ENCODE measurements around the gene CHST10. TPM values are rescaled to one million over a fixed set of nuclear protein-coding genes. Genes with fewer than 3 reads are reported as not detected.
"Not testable (repeated sequence)": the region's sequence is repeated elsewhere in the genome, so short reads cannot be mapped to it uniquely, and the experiment has no call there.

The CHST10 gene, protein sequence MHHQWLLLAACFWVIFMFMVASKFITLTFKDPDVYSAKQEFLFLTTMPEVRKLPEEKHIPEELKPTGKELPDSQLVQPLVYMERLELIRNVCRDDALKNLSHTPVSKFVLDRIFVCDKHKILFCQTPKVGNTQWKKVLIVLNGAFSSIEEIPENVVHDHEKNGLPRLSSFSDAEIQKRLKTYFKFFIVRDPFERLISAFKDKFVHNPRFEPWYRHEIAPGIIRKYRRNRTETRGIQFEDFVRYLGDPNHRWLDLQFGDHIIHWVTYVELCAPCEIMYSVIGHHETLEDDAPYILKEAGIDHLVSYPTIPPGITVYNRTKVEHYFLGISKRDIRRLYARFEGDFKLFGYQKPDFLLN
- total RNA-seq (1 to 10 TPM; 3.1 to 6.3 (median 5.6) TPM), polyA plus RNA-seq (1 to 10 TPM; 3.2 to 4.4 (median 4.1) TPM)
- long read RNA-seq, donor 1, transcript CHST10-201 (7 exons, 2,842 nt) = major isoform, 5 of 7 reads
- long read RNA-seq, donor 1, partial matches to known transcripts = 0 of 7 reads
- long read RNA-seq, donor 1, other reads (novel, unspliced or antisense) = 2 of 7 reads
- long read RNA-seq, donor 2, transcript CHST10-201 (7 exons, 2,842 nt) = major isoform, 9 of 13 reads
- long read RNA-seq, donor 2, partial matches to known transcripts = 0 of 13 reads
- long read RNA-seq, donor 2, other reads (novel, unspliced or antisense) = 4 of 13 reads

GRCh38 chr2:100416935-100417710 lies at the start of gene CHST10:
Gene CHST10 (minus strand): TSS chr2:100417668. CDS start chr2:100406675, 10,993 bp downstream.
- Histone ChIP-seq H3K36me3 (ENCODE audit: insufficient read depth in 1 of 2, low read depth in 1 of 2) (peaks cover 0 to 11% of the 10 kb centered on the region in 2 donors), H3K9me3 (no peaks in the 10 kb centered on the region), H3K27ac (peak within 1 kb of the TSS; percentile 72), H3K4me3 (peak within 1 kb of the TSS; percentile 80), H3K27me3 (ENCODE audit: insufficient read depth in 3 of 3, low read length in 2 of 3) (no peaks in the 10 kb centered on the region), H3K4me1 (peaks cover 12% of the 10 kb centered on the region)
- DNase-seq (peak; percentile 65 to 67), ATAC-seq (peak; percentile 88 to 95 (median 92))
- no peak for TF ChIP-seq CTCF (IDR thresholded peaks at IDR 0.05)
- WGBS, 3 donors = 0% methylated on average over 38 to 88 of the region's 88 CpGs
- intact Hi-C loops (cut with DNase I) = no loop called here

GRCh38 chr2:100460904-100461530 lies 43.5 kb upstream of the CHST10 start:
- no peaks in the 10 kb centered on the region for H3K4me1 ChIP-seq
- peaks cover 6% of the 10 kb centered on the region for H3K9me3 ChIP-seq
- no peak overlapping the region for H3K27ac ChIP-seq
- H3K36me3 ChIP-seq (ENCODE audit: insufficient read depth in 1 of 2, low read depth in 1 of 2) = no peaks in the 10 kb centered on the region
- H3K27me3 ChIP-seq (ENCODE audit: insufficient read depth in 3 of 3, low read length in 2 of 3) = no peaks in the 10 kb centered on the region
- H3K4me3 ChIP-seq = no peak overlapping the region
- no peak for ATAC-seq
- WGBS, 3 donors = 77 to 93% (median 89%) methylated on average over 1 of the region's 1 CpG
- intact Hi-C loops (cut with DNase I) = no loop called here
- DNase-seq = no peak
- TF ChIP-seq CTCF (IDR thresholded peaks at IDR 0.05) = no peak

GRCh38 chr2:100456357-100456756 lies 38.9 kb upstream of the CHST10 start:
- H3K27ac ChIP-seq; H3K4me3 ChIP-seq; DNase-seq; H3K9me3 ChIP-seq; H3K36me3 ChIP-seq (ENCODE audit: insufficient read depth in 1 of 2, low read depth in 1 of 2); H3K4me1 ChIP-seq; intact Hi-C loops (cut with DNase I); H3K27me3 ChIP-seq (ENCODE audit: insufficient read depth in 3 of 3, low read length in 2 of 3); ATAC-seq: not testable (repeated sequence)

DNA sequence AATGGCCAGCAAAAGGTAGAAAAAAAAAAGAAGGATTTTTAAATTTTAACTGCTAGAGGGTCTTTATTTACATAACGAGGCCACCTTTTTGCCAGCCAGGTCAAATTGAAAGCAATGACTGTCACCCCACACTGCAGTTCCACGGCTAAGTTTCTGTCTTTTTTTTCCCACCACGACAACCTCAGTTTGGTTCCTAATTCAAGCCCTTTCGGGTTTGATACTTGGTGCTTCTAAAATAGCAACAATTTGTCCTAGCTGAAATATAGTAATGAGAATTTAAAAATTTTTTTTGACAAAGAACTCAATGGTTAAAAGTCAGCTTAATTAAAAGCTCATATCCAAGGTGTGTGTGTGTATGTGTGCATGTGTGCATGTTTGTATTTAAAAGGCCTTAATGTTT lies 36.4 kb upstream of the CHST10 start:
- intact Hi-C loops (cut with DNase I) = no loop called here
- DNase-seq = no peak
- 60 to 68% (median 64%) methylated on average over 4 of the region's 4 CpGs for WGBS, 3 donors
- Histone ChIP-seq H3K4me1 (no peaks in the 10 kb centered on the region), H3K4me3 (no peak overlapping the region), H3K9me3 (peaks cover 2% of the 10 kb centered on the region), H3K36me3 (ENCODE audit: insufficient read depth in 1 of 2, low read depth in 1 of 2) (no peaks in the 10 kb centered on the region), H3K27me3 (ENCODE audit: insufficient read depth in 3 of 3, low read length in 2 of 3) (no peaks in the 10 kb centered on the region), H3K27ac (no peak overlapping the region)
- no peak for ATAC-seq
- no peak for TF ChIP-seq CTCF (IDR thresholded peaks at IDR 0.05)

Measured in psoas muscle (tissue), 8 donors.